CD14-positive monocyte (primary cell): ENCODE results near the gene CETN2. TPM values are rescaled to one million over a fixed set of nuclear protein-coding genes. Genes with fewer than 3 reads are reported as not detected.
"Not testable (repeated sequence)": the region's sequence is repeated elsewhere in the genome, so short reads cannot be mapped to it uniquely, and the experiment has no call there.

Experiments
- DNase-seq, 3 donors: peaks; one replicate each; pipeline ENCODE4 v3.0.0-alpha.2; 2011 to 2022
- H2AFZ ChIP-seq: 2 replicates; pipeline ENCODE4 v1.6.0; 2012; ENCODE audit warnings: mild to moderate bottlenecking, low read depth, low read length, inconsistent platforms; ENCODE audit not compliant: insufficient read depth, poor library complexity, severe bottlenecking
- H3K27ac ChIP-seq, 2 donors: 1 replicate in 1 of 2; 2 replicates in 1 of 2; pipeline ENCODE4 v1.5.1; 2012 to 2013; ENCODE audit warnings: low read length in 2 of 2, control low read depth in 1 of 2, inconsistent platforms in 1 of 2, low read depth in 1 of 2, mild to moderate bottlenecking in 1 of 2
- H3K27me3 ChIP-seq, 2 donors: one replicate each; pipeline versions ENCODE4 v1.6.0 to v1.6.1; 2011 to 2013; ENCODE audit warnings: low read length in 2 of 2; ENCODE audit not compliant: control insufficient read depth in 2 of 2, insufficient read depth in 2 of 2
- H3K36me3 ChIP-seq, 2 donors: replicated peaks in 1 of 2; 1 replicate in 1 of 2; 2 replicates in 1 of 2; pipeline versions ENCODE4 v1.5.1 to v1.6.1; 2012 to 2013; ENCODE audit warnings: low read length in 2 of 2, control low read depth in 1 of 2, inconsistent platforms in 1 of 2, mild to moderate bottlenecking in 1 of 2; ENCODE audit not compliant: insufficient read depth in 2 of 2, control insufficient read depth in 1 of 2
- H3K4me1 ChIP-seq, 2 donors: 1 replicate in 1 of 2; 2 replicates in 1 of 2; pipeline versions ENCODE4 v1.5.1 to v1.6.1; 2012 to 2013; ENCODE audit warnings: low read length in 2 of 2, control low read depth in 1 of 2, inconsistent platforms in 1 of 2, mild to moderate bottlenecking in 1 of 2, moderate library complexity in 1 of 2; ENCODE audit not compliant: insufficient read depth in 2 of 2, control insufficient read depth in 1 of 2
- H3K4me2 ChIP-seq: replicated peaks from 2 replicates; pipeline ENCODE3; 2012; ENCODE audit warnings: low read length, moderate library complexity, mild to moderate bottlenecking; ENCODE audit not compliant: poor library complexity, severe bottlenecking; ENCODE audit errors: extremely low read depth
- H3K4me3 ChIP-seq, 3 experiments: fragments of 200-600 bp in 1 of 3; sonication (generic) in 1 of 3; replicated peaks in 1 of 3; 1 replicate in 2 of 3; 2 replicates in 1 of 3; pipeline ENCODE4 v1.5.1; 2011 to 2013; ENCODE audit warnings: low read length in 3 of 3, mild to moderate bottlenecking in 3 of 3, control low read depth in 2 of 3, low read depth in 2 of 3, inconsistent platforms in 1 of 3, moderate library complexity in 1 of 3
- H3K79me2 ChIP-seq: 2 replicates; pipeline ENCODE4 v1.6.0; 2012; ENCODE audit warnings: mild to moderate bottlenecking, control low read depth, inconsistent platforms, low read length, moderate library complexity; ENCODE audit not compliant: insufficient read depth
- H3K9ac ChIP-seq: 2 replicates; pipeline ENCODE4 v1.6.0; 2017; ENCODE audit warnings: low read length, mild to moderate bottlenecking; ENCODE audit not compliant: insufficient read depth, poor library complexity, severe bottlenecking
- H3K9me3 ChIP-seq, 2 donors: replicated peaks in 1 of 2; 1 replicate in 1 of 2; 2 replicates in 1 of 2; pipeline versions ENCODE4 v1.5.1 to v1.6.1; 2012 to 2013; ENCODE audit warnings: low read length in 2 of 2, control low read depth in 1 of 2; ENCODE audit not compliant: control insufficient read depth in 1 of 2, insufficient read depth in 1 of 2
- H4K20me1 ChIP-seq: 2 replicates; pipeline ENCODE4 v1.6.0; 2012; ENCODE audit warnings: mild to moderate bottlenecking, low read length, control low read depth, moderate library complexity; ENCODE audit not compliant: insufficient read depth
- H3K27ac Mint-ChIP-seq, 7 donors: one replicate each; pipeline ENCODE4 v1.8.0; 2020; ENCODE audit warnings: mild to moderate bottlenecking in 7 of 7, mixed read lengths in 7 of 7, moderate library complexity in 6 of 7, inconsistent platforms in 2 of 7
- H3K27me3 Mint-ChIP-seq, 3 donors: one replicate each; pipeline ENCODE4 v1.8.0; 2021 to 2022; ENCODE audit warnings: low read depth in 3 of 3, mild to moderate bottlenecking in 3 of 3, mixed read lengths in 3 of 3, moderate library complexity in 3 of 3, inconsistent platforms in 1 of 3
- H3K36me3 Mint-ChIP-seq, 2 donors: one replicate each; pipeline ENCODE4 v1.8.0; 2020; ENCODE audit warnings: mixed read lengths in 2 of 2, inconsistent platforms in 1 of 2, mild to moderate bottlenecking in 1 of 2
- H3K4me1 Mint-ChIP-seq: one replicate; pipeline ENCODE4 v1.8.0; 2020; ENCODE audit warnings: mild to moderate bottlenecking, mixed read lengths
- H3K4me3 Mint-ChIP-seq, 2 donors: one replicate each; pipeline ENCODE4 v1.8.0; 2020; ENCODE audit warnings: mild to moderate bottlenecking in 2 of 2, mixed read lengths in 2 of 2, moderate library complexity in 1 of 2
- H3K9me3 Mint-ChIP-seq, 7 donors: one replicate each; pipeline ENCODE4 v1.8.0; 2020 to 2022; ENCODE audit warnings: mixed read lengths in 7 of 7, mild to moderate bottlenecking in 6 of 7, moderate library complexity in 6 of 7, inconsistent platforms in 2 of 7
- WGBS: methylation state at CpG from one replicate; pipeline ENCODE4 v1.1.5; 2013; ENCODE audit warnings: missing lambda C conversion rate; ENCODE audit not compliant: insufficient coverage; 5-methylcytosine and 5-hydroxymethylcytosine counted together
- intact Hi-C, 2 donors: fragments of 100-400 bp; cut with micrococcal nuclease; formaldehyde crosslinking; loops; one replicate each; pipeline versions ENCODE4 v1.15.0 to v1.15.1; 2023
- polyA plus RNA-seq, 3 donors: library from polyadenylated mRNA; depleted of rRNA in 1 of 3; unstranded in 2 of 3; stranded (reverse) in 1 of 3; fragments of 300-500 nt in 2 of 3; fragments of >200 nt in 1 of 3; fragmentation: Illumina TruSeq in 2 of 3; gene quantifications; 1 replicate in 2 of 3; 2 replicates in 1 of 3; pipeline ENCODE4 v1.2.3, GENCODE V29; 2012 to 2021
- TF ChIP-seq, protein P1 (sequence below): fragments of 200-600 bp; IDR thresholded peaks from one replicate; pipeline ENCODE4 v1.8.0; 2022; ENCODE audit warnings: antibody characterized with exemption, mild to moderate bottlenecking

Gene CETN2
- polyA plus RNA-seq, 3 donors: 5.4 to 26.7 (median 19.9) TPM

- TF ChIP-seq, protein P1, sequence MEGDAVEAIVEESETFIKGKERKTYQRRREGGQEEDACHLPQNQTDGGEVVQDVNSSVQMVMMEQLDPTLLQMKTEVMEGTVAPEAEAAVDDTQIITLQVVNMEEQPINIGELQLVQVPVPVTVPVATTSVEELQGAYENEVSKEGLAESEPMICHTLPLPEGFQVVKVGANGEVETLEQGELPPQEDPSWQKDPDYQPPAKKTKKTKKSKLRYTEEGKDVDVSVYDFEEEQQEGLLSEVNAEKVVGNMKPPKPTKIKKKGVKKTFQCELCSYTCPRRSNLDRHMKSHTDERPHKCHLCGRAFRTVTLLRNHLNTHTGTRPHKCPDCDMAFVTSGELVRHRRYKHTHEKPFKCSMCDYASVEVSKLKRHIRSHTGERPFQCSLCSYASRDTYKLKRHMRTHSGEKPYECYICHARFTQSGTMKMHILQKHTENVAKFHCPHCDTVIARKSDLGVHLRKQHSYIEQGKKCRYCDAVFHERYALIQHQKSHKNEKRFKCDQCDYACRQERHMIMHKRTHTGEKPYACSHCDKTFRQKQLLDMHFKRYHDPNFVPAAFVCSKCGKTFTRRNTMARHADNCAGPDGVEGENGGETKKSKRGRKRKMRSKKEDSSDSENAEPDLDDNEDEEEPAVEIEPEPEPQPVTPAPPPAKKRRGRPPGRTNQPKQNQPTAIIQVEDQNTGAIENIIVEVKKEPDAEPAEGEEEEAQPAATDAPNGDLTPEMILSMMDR: no peak
- peak overlapping the region in 1 of 7 donors; percentile 69 for H3K27ac Mint-ChIP-seq
- Histone ChIP-seq H4K20me1 (no peaks in the 10 kb centered on the region), H3K9me3 (no peaks in the 10 kb centered on the region), H3K4me3 (no peak overlapping the region), H3K4me1 (no peaks in the 10 kb centered on the region), H3K36me3 (no peaks in the 10 kb centered on the region), H3K4me2 (no peak overlapping the region), H3K9ac (no peak overlapping the region), H3K27me3 (peaks cover 0 to 2% of the 10 kb centered on the region in 2 donors), H3K79me2 (no peaks in the 10 kb centered on the region), H3K27ac (no peak overlapping the region), H2AFZ (no peak overlapping the region)
- WGBS: 97% methylated on average over 4 of the region's 4 CpGs
- no peaks in the 10 kb centered on the region for H3K4me1 Mint-ChIP-seq
- H3K27me3 Mint-ChIP-seq: peaks cover 5 to 21% (median 7%) of the 10 kb centered on the region in 3 donors
- H3K36me3 Mint-ChIP-seq: no peaks in the 10 kb centered on the region
- H3K4me3 Mint-ChIP-seq: no peak overlapping the region
- peaks cover 0 to 4% (median 0%) of the 10 kb centered on the region in 7 donors for H3K9me3 Mint-ChIP-seq
- intact Hi-C loops: no loop called here
- DNase-seq: no peak
These were observed 24.5 kb downstream of the CETN2 start for GRCh38 chrX:152806035-152806434.

DNA sequence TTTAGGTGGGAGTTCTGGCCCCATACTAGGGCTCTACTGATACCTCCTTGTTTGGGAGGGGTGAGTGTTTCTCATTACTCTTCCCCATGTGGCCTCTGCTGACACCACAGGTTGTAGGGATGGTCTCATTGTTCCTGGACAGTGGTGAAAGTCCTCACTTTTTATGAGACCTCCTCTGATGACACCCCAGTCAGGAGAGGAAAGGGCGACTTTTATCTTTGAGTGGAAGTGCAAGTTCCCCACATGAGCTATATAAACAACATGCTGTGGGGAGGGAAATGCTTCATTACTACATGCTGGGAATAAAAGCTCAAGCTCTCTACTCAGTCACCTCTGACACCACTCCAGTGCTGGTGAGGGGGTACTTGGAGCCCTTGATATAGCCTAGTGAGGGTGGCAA, 31.6 kb downstream of the CETN2 start:
- no peaks in the 10 kb centered on the region for H3K4me1 ChIP-seq
- no peaks in the 10 kb centered on the region for H4K20me1 ChIP-seq
- Mint-ChIP-seq H3K4me3 (no peak overlapping the region), H3K9me3 (peaks cover 0 to 4% (median 0%) of the 10 kb centered on the region in 7 donors), H3K36me3 (no peaks in the 10 kb centered on the region), H3K4me1 (no peaks in the 10 kb centered on the region), H3K27ac (no peak overlapping the region), H3K27me3 (peaks cover 4 to 22% (median 11%) of the 10 kb centered on the region in 3 donors)
- TF ChIP-seq, protein P1: no peak
- H3K79me2 ChIP-seq: no peaks in the 10 kb centered on the region
- no peaks in the 10 kb centered on the region for H3K36me3 ChIP-seq
- H2AFZ ChIP-seq: no peak overlapping the region
- no CpG with 5 or more reads among the region's 1 CpG for WGBS
- H3K9ac ChIP-seq: no peak overlapping the region
- no peak overlapping the region for H3K27ac ChIP-seq
- H3K4me3 ChIP-seq: no peak overlapping the region
- intact Hi-C loops: no loop called here
- H3K4me2 ChIP-seq: no peak overlapping the region
- peaks cover 0 to 8% of the 10 kb centered on the region in 2 donors for H3K27me3 ChIP-seq
- no peaks in the 10 kb centered on the region for H3K9me3 ChIP-seq
- DNase-seq: no peak

DNA sequence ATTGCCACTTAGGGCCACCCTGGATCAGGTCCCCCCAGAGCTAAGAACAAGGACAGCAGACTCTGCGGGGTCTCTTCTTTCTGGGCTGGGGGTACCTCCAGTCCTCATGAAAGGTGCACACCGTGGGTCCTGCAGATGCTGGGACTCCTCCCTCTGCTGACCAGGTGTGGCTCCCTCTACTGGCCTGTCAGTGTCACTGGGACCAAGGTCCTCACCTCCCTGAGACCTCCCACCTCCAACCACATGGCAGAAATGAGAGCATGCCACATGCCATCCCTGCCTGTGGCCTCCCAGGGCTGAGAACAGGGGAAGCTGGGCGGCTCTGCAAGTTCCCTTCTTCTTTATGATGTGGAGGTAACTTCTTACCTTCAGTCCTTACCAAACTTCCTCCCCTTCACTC, 43.5 kb downstream of the CETN2 start:
- H3K9me3 Mint-ChIP-seq, H3K9me3 ChIP-seq: not testable (repeated sequence)
- no CpG with 5 or more reads among the region's 3 CpGs for WGBS

More for the DNA sequence above, 43.5 kb downstream of the CETN2 start:
- H3K27ac Mint-ChIP-seq, H3K36me3 ChIP-seq, H3K4me3 ChIP-seq, H3K4me2 ChIP-seq, H3K27me3 Mint-ChIP-seq, H3K4me3 Mint-ChIP-seq, H3K36me3 Mint-ChIP-seq, H3K4me1 Mint-ChIP-seq, DNase-seq, H3K27ac ChIP-seq, intact Hi-C loops, H4K20me1 ChIP-seq, H3K9ac ChIP-seq, H3K79me2 ChIP-seq, H3K4me1 ChIP-seq, H2AFZ ChIP-seq, H3K27me3 ChIP-seq: not testable (repeated sequence)
